Measurements from ENCODE around the gene SCAPER. TPM values are rescaled to one million over a fixed set of nuclear protein-coding genes. Genes with fewer than 3 reads are reported as not detected.
A peak's percentile ranks its signal among the peaks of the same experiment; 100 is the strongest.
"Not testable (repeated sequence)": the region's sequence is repeated elsewhere in the genome, so short reads cannot be mapped to it uniquely, and the experiment has no call there.

SCAPER gene
- total and polyA plus RNA-seq, 8 donors = 3.0 to 23.8 (median 14.2) TPM

GRCh38 chr15:76898102-76898501 lies 7.0 kb downstream of the SCAPER start:
- ATAC-seq = peak in 3 of 4 donors; percentile 56 to 66 (median 61)
- Histone ChIP-seq H3K4me1 (peaks cover 0 to 6% (median 2%) of the 10 kb centered on the region in 3 donors), H3K27ac (no peak overlapping the region), H3K36me3 (no peaks in the 10 kb centered on the region), H3K4me3 (no peak overlapping the region), H3K27me3 (no peaks in the 10 kb centered on the region), H3K9me3 (no peaks in the 10 kb centered on the region)
- DNase-seq = no peak
- intact Hi-C loops (cut with DNase I) = no loop called here
- no peak for FAIRE-seq
- 47 to 49% methylated on average over 4 of the region's 4 CpGs for WGBS, 2 donors
- no peak for TF ChIP-seq CTCF (IDR thresholded peaks at IDR 0.05)

GRCh38 chr15:76894174-76894573 lies 11.0 kb downstream of the SCAPER start:
- Histone ChIP-seq H3K27ac (no peak overlapping the region), H3K27me3 (no peaks in the 10 kb centered on the region), H3K4me1 (no peaks in the 10 kb centered on the region), H3K9me3 (no peaks in the 10 kb centered on the region), H3K36me3 (no peaks in the 10 kb centered on the region), H3K4me3 (no peak overlapping the region)
- no peak for DNase-seq
- WGBS, 2 donors = 96 to 99% methylated on average over 2 of the region's 2 CpGs
- no peak for TF ChIP-seq CTCF (IDR thresholded peaks at IDR 0.05)
- ATAC-seq = no peak
- intact Hi-C loops (cut with DNase I) = no loop called here
- FAIRE-seq = no peak

GRCh38 chr15:76892836-76893235 lies 12.3 kb downstream of the SCAPER start:
- ATAC-seq; H3K4me1 ChIP-seq; FAIRE-seq; H3K27ac ChIP-seq; H3K4me3 ChIP-seq; H3K27me3 ChIP-seq; H3K36me3 ChIP-seq; DNase-seq; H3K9me3 ChIP-seq; intact Hi-C loops (cut with DNase I): not testable (repeated sequence)
- WGBS, 2 donors = 87 to 91% methylated on average over 5 of the region's 5 CpGs

GRCh38 chr15:76887280-76888141 lies 17.6 kb downstream of the SCAPER start:
- WGBS, 2 donors = 92 to 93% methylated on average over 14 of the region's 14 CpGs
- DNase-seq; intact Hi-C loops (cut with DNase I); H3K4me3 ChIP-seq; H3K9me3 ChIP-seq; H3K4me1 ChIP-seq; ATAC-seq; H3K27me3 ChIP-seq; H3K36me3 ChIP-seq; FAIRE-seq; H3K27ac ChIP-seq: not testable (repeated sequence)

- whole genome bisulfite sequencing, 2 donors = 95% methylated on average over 2 of the region's 2 CpGs
- Histone ChIP-seq H3K4me1 (no peaks in the 10 kb centered on the region), H3K36me3 (no peaks in the 10 kb centered on the region), H3K9me3 (no peaks in the 10 kb centered on the region), H3K27me3 (no peaks in the 10 kb centered on the region), H3K4me3 (no peak overlapping the region), H3K27ac (no peak overlapping the region)
- intact Hi-C loops (cut with DNase I) = no loop called here
- FAIRE-seq (no peak), DNase-seq (no peak), ATAC-seq (no peak)
- no peak for TF ChIP-seq CTCF (IDR thresholded peaks at IDR 0.05)
These were observed 19.9 kb downstream of the SCAPER start for GRCh38 chr15:76885212-76885611.

GRCh38 chr15:76875911-76876310 lies 29.2 kb downstream of the SCAPER start:
- no peak for TF ChIP-seq CTCF (IDR thresholded peaks at IDR 0.05)
- H3K4me1 ChIP-seq = peaks cover 0 to 4% (median 0%) of the 10 kb centered on the region in 3 donors
- no peaks in the 10 kb centered on the region for H3K9me3 ChIP-seq
- H3K27me3 ChIP-seq = no peaks in the 10 kb centered on the region
- H3K27ac ChIP-seq = no peak overlapping the region
- ATAC-seq (no peak), DNase-seq (peak in 1 of 6 donors; percentile 60), FAIRE-seq (no peak)
- 97 to 98% methylated on average over 10 to 26 of the region's 26 CpGs for WGBS, 2 donors
- no peak overlapping the region for H3K4me3 ChIP-seq
- peaks cover 0 to 6% (median 0%) of the 10 kb centered on the region in 3 donors for H3K36me3 ChIP-seq
- intact Hi-C loops (cut with DNase I) = no loop called here

GRCh38 chr15:76873066-76873465 lies 32.1 kb downstream of the SCAPER start:
- H3K4me1 ChIP-seq; H3K36me3 ChIP-seq; H3K27me3 ChIP-seq; H3K27ac ChIP-seq; FAIRE-seq; H3K9me3 ChIP-seq; intact Hi-C loops (cut with DNase I); ATAC-seq; H3K4me3 ChIP-seq; DNase-seq: not testable (repeated sequence)
- 94 to 95% methylated on average over 1 to 2 of the region's 2 CpGs for WGBS, 2 donors
